Kidney epithelial cell (primary cell): Measurements from ENCODE around the gene TSPAN15. TPM values are rescaled to one million over a fixed set of nuclear protein-coding genes. Genes with fewer than 3 reads are reported as not detected.

Experiments used
- DNase-seq: peaks from one replicate; pipeline ENCODE4 v3.0.0-alpha.2; 2010; ENCODE audit warnings: low read depth
- H3K27me3 ChIP-seq: 2 replicates; pipeline ENCODE4 v1.6.0; 2011; ENCODE audit warnings: low read length; ENCODE audit not compliant: control insufficient read depth, insufficient read depth
- H3K36me3 ChIP-seq: 2 replicates; pipeline ENCODE4 v1.5.1; 2011; ENCODE audit warnings: low read length; ENCODE audit not compliant: control insufficient read depth, insufficient read depth
- H3K4me3 ChIP-seq: 2 replicates; pipeline ENCODE4 v1.5.1; 2011; ENCODE audit warnings: low read depth, mild to moderate bottlenecking, control low read depth, low read length
- CTCF ChIP-seq: IDR thresholded peaks from 2 replicates; pipeline ENCODE4 v1.5.1; 2011; ENCODE audit warnings: mild to moderate bottlenecking, moderate library complexity, low read length, control low read depth, inconsistent platforms; ENCODE audit not compliant: insufficient read depth, poor library complexity, severe bottlenecking
- total RNA-seq: library from RNA; depleted of rRNA; stranded (reverse); fragments of >200 nt; gene quantifications from 2 replicates; pipeline ENCODE4 v1.2.3, GENCODE V29; 2015

Gene TSPAN15
- total RNA-seq, 1 donor from 2014 or later: 19.4 TPM

GRCh38 chr10:69461243-69462025 is 10.2 kb downstream of the TSPAN15 start:
- Histone ChIP-seq H3K4me3 (no peak overlapping the region), H3K27me3 (no peaks in the 10 kb centered on the region), H3K36me3 (no peaks in the 10 kb centered on the region)
- no peak for TF ChIP-seq CTCF
- no peak for DNase-seq

GRCh38 chr10:69463886-69464285 is 12.6 kb downstream of the TSPAN15 start:
- no peak overlapping the region for H3K4me3 ChIP-seq
- TF ChIP-seq CTCF: no peak

DNA sequence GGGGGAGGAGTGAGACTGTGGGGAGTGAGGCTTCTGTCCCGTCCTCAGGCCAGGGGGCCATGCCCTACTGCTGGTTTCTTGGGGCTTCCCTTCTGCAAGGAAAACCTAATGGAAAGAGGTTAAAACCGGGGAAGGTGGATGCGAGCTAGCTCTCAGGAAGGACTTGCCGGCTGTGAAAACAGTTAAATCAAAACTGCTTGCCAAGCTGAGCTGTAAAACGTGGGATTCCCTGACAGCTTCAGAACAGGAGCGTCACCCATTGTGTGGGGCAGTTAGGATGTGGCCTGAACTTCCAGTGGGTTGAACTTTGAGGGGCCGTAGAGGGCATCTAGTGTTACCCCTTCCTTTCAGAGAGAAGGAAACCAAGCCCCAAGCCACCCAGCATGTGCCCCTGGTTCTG is 13.1 kb downstream of the TSPAN15 start:
- no peaks in the 10 kb centered on the region for H3K36me3 ChIP-seq
- no peaks in the 10 kb centered on the region for H3K27me3 ChIP-seq
- TF ChIP-seq CTCF: no peak
- no peak overlapping the region for H3K4me3 ChIP-seq
- DNase-seq: no peak

More at GRCh38 chr10:69463886-69464285, 12.6 kb downstream of the TSPAN15 start:
- Histone ChIP-seq H3K27me3 (no peaks in the 10 kb centered on the region), H3K36me3 (no peaks in the 10 kb centered on the region)
- DNase-seq: no peak

- no peaks in the 10 kb centered on the region for H3K36me3 ChIP-seq
- no peaks in the 10 kb centered on the region for H3K27me3 ChIP-seq
- no peak overlapping the region for H3K4me3 ChIP-seq
- no peak for DNase-seq
- no peak for TF ChIP-seq CTCF
These were observed 13.6 kb downstream of the TSPAN15 start for GRCh38 chr10:69464801-69465401.

GRCh38 chr10:69465457-69466157 is 14.3 kb downstream of the TSPAN15 start:
- Histone ChIP-seq H3K27me3 (no peaks in the 10 kb centered on the region), H3K4me3 (no peak overlapping the region), H3K36me3 (no peaks in the 10 kb centered on the region)
- no peak for TF ChIP-seq CTCF
- no peak for DNase-seq
